GM18502 (cell line): ENCODE data around the gene FBLN5.

Source experiments
- ATAC-seq: cut with Tn5 transposase; IDR thresholded peaks from one replicate; pipeline ENCODE4 v1.9.1; 2021; ENCODE audit warnings: mild to moderate bottlenecking; ENCODE audit not compliant: unreplicated experiment, poor library complexity

Gene FBLN5, protein sequence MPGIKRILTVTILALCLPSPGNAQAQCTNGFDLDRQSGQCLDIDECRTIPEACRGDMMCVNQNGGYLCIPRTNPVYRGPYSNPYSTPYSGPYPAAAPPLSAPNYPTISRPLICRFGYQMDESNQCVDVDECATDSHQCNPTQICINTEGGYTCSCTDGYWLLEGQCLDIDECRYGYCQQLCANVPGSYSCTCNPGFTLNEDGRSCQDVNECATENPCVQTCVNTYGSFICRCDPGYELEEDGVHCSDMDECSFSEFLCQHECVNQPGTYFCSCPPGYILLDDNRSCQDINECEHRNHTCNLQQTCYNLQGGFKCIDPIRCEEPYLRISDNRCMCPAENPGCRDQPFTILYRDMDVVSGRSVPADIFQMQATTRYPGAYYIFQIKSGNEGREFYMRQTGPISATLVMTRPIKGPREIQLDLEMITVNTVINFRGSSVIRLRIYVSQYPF

DNA sequence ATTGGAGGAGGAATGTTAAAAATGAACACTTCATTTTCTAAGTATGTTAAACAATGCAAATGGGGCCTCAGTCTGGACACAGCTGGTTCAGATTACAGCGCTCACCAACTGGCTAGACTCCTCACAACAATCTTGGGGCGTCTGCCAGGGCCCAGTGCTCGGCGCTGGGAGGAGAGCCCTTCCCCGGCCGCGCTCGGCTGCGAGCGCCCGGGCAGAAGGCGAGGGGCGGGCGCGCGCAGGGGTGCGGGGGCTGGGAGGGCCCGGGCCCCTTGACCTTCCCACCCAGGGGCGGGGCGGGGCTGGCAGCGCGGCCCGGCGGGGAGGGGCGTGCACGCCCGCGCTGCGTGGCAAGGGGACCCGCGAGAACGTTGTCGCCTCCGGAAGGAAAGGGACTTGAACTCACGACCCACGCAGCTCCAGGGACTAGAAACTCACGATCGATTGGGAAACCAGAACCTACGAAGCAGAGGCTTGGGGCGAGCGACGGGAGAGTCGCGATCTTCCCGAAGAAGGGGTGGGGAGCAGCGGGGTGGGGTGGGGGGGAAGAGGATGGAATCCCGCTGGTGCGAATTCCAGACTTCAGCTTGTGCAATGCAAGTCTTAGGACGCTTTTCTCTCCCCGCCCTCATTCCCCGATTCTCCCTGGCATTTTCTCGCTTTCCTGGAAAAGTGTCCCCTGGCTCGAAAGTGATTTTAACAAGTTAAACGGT lies at the start of gene FBLN5:
Gene FBLN5, minus strand, starts transcription at position 220 of the 710 bp plus-strand sequence. CDS start 465 bp downstream, outside the sequence.
- ATAC-seq: no peak

DNA sequence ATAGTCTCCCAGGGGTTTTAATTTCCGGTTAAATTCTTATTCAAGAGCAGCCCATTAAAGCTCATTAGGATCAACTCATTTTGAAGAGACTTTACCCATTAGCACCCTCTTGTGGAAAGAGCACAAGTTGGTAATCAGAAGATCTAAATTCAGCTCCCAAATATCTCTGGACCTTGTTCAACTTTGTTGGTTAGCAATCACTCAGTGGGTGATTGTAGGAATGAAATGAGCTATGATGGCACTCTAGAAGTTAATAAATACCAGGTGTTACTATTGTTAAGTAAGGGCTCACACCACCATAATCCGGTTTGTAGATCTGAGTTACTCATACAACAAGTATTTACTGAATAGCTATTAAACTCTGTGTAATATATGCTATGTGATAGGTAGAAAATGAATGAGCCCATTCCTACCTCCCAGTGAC lies 49.5 kb upstream of the FBLN5 start:
- ATAC-seq: no peak

DNA sequence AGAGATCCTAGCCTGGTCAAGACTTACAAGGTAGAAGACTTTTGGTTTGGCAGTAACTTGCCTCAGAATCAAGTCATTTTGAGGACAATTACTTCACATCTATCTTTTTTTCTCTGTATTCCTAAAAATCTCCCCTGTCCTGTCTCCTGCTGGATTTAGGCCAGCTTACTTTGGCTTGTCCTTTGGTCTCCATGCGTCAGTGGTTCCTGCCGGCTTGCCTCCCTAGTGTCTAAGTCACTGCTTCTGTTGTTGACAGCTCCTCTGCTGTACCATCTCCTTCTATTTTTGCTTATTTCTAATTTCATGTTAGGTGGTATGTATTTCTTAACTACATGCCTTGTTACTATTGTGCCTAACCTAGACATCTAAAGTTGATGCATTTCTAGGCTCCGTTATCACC lies 39.7 kb upstream of the FBLN5 start:
- ATAC-seq: no peak

GRCh38 chr14:91985521-91986255 lies 38.2 kb upstream of the FBLN5 start:
- ATAC-seq: no peak

GRCh38 chr14:91985008-91985407 lies 37.5 kb upstream of the FBLN5 start:
- no peak for ATAC-seq

- no peak for ATAC-seq
Observed at GRCh38 chr14:91983588-91983987, 36.1 kb upstream of the FBLN5 start.

DNA sequence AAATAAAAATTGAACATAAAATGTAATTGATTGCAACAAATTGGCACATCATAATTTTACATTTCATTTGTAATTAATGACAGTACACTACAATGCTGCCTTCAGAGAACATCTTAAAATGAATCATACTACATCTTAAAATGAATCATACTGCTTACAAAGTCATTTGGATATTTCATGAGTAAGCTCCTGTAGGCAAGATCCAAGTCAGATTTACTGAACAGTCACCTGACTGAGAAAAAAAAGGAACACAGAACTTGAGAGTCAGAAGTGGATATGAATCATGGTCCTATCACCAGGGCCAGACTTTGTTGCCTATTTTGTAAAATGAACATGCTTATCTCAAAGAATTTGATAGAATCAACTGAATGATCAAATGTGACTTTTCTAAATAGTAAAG lies 32.7 kb upstream of the FBLN5 start:
- ATAC-seq: peak; percentile 58

GRCh38 chr14:91977884-91978283 lies 30.4 kb upstream of the FBLN5 start:
- ATAC-seq: no peak

- ATAC-seq: no peak
Observed at GRCh38 chr14:91975763-91976162, 28.3 kb upstream of the FBLN5 start.

DNA sequence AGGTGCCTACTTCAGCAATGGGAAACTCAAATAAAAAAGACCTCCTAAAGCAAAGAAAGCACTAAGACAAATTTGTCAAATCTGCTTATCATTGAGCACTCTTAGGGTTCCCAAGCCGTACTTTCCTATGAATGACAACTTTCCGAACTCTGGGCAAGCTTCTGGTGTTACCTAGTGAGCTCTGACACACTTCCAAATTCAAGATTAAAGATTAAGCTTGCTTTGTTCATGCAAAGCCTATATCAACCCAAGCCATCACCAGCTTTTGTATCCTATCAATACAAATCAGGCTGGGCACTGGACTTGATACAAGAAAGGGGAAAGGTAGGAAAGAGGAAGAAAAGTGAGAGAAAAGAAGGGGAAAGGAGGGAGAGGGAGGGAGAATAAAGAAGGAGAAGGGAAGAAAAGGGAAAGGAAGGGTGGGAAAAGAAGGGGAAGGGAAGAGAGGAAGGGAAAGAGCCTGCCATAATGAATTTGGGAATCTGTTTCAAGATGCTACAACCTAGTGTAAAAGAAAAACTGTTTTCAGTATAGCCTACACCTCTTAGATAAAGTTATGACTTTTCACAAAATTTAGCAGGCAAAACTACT lies 23.8 kb upstream of the FBLN5 start:
- ATAC-seq: no peak

- ATAC-seq: no peak
Observed at GRCh38 chr14:91968280-91968679, 20.8 kb upstream of the FBLN5 start.

GRCh38 chr14:91964724-91965123 lies 17.2 kb upstream of the FBLN5 start:
- no peak for ATAC-seq

DNA sequence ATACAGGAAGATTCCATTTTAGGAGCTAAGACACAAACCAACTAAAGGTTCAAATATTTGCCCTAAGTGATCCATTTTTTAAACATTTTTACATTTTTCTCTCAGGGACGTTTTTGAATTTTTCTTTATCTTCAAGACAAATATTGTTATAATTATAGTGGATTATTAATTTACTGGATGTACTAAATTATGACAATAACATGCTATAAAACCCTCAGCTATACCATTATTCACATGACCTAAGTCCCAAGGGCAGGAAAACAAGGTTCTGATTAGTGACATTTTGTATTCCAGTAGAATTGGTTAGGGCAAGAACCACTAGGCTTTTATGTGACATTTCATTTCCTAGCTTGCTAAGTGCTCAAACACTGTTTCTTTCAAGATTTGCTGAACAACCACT lies 16.5 kb upstream of the FBLN5 start:
- no peak for ATAC-seq

GRCh38 chr14:91963465-91963864 lies 16.0 kb upstream of the FBLN5 start:
- no peak for ATAC-seq

DNA sequence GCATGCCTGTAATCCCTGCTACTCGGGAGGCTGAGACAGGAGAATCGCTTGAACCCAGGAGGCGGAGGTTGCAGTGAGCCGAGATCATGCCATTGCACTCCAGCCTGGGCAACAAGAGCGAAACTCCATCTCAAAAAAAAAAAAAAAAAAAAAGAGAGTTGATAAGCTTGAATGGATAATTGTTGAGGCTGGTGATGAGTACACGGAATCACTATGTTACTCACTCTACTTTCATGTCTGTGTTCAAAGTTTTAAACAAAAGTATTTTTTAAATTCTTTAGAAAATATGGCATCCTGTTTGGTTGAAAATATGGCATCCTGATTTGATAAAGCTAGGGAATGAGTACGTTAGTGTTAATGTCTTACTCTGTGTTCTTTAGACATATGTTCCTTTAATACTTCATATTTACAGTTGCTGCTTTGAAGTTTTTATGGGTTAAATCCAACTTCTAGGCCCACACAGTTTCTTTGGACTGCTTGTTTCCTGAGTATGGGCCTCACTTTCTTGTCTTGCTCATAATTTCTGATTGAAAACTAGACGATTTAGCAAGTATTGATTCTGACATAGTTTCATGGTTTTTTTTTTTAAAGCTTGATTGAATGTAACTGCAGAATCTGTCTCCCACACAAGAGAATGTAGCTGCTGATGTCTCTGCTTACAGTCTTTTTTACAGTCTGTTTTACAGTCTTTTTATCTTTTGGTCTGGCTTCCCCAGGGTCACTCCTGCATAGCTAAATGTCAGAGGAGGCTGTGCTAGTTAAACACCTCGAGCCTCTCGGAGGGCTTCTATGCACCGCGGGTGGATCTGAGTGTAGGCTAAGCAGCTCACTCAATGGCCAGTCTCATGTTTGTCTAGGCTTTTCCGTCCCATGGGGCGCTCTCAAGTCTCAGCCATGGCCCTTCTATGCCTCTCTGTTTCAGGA lies 14.1 kb upstream of the FBLN5 start:
- ATAC-seq: no peak

GRCh38 chr14:91957876-91958313 lies 10.4 kb upstream of the FBLN5 start:
- ATAC-seq: no peak

- ATAC-seq: no peak
Observed at GRCh38 chr14:91956616-91957015, 9.1 kb upstream of the FBLN5 start.

DNA sequence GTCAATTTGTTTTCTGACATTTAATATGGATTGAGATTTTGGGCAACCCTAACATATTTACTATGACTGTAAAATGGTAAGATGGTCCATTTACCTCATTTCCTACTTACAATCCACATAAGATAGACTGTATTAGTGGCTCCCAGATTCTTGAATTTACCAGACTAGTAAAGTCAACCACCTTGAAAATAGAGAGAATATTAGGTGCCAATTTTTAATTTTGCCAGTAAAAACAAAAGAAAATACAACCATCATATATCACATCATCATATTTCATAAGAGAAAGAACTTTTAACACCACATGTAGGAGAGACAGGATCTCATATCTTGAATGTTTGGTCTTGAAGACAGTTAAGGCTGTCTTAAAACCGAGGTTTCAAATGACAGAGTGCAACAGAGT lies 7.7 kb upstream of the FBLN5 start:
- no peak for ATAC-seq

DNA sequence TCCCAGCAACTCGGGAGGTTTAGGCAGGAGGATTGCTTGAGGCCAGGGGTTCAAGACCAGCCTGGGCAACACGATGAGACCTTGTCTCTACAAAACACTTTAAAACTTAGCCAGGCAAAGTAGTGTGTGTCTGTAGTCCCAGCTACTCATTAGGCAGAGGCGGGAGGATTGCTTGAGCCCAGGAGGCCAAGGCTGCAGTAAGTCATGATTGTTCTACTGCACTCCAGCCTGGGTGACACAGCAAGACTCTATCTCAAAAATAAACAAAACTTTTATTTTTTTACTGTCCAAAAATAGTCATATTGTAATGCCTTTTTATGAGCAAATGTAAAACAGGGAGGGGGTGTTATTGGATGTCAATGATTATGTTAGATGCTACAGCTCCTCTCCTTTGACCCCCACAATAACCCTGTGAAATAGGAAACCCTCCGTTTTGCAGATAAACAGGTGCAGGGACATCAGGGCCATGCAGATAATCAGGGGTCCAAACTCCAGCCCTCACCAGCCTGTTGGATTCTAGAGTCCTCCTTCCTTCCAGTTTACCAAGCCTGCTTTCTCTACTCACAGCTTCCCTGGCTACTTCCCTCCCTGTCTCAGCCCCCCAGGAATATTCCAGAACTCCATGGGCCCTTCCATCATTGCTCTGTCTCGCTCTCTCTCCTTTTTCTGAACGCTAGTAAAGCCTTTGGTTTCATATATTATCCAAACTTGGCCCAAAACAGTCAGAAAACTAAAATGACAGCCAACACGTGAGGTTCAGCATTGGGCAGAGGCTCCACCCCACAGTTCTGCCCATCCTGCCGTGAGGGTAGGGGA lies 5.9 kb upstream of the FBLN5 start:
- no peak for ATAC-seq
